Neuron (in vitro differentiated cells): ENCODE results near the gene CRY2.
"Not testable (repeated sequence)": the region's sequence is repeated elsewhere in the genome, so short reads cannot be mapped to it uniquely, and the experiment has no call there.

ENCODE experiments used
- H2AFZ ChIP-seq: one replicate; pipeline ENCODE4 v1.6.1; 2013; ENCODE audit warnings: low read depth, mild to moderate bottlenecking, inconsistent platforms, low read length, moderate library complexity
- H3K27me3 ChIP-seq: one replicate; pipeline ENCODE4 v1.6.1; 2013; ENCODE audit warnings: low read length; ENCODE audit not compliant: insufficient read depth
- H3K36me3 ChIP-seq: one replicate; pipeline ENCODE4 v1.6.1; 2013; ENCODE audit warnings: low read length; ENCODE audit not compliant: insufficient read depth
- H3K4me1 ChIP-seq: one replicate; pipeline ENCODE4 v1.6.1; 2013; ENCODE audit warnings: low read length; ENCODE audit not compliant: insufficient read depth
- H3K4me3 ChIP-seq: 2 replicates; pipeline ENCODE4 v1.5.1; 2013; ENCODE audit warnings: mild to moderate bottlenecking, low read length, moderate library complexity
- H3K9me3 ChIP-seq: one replicate; pipeline ENCODE4 v1.6.1; 2013; ENCODE audit warnings: low read length

Gene CRY2

DNA sequence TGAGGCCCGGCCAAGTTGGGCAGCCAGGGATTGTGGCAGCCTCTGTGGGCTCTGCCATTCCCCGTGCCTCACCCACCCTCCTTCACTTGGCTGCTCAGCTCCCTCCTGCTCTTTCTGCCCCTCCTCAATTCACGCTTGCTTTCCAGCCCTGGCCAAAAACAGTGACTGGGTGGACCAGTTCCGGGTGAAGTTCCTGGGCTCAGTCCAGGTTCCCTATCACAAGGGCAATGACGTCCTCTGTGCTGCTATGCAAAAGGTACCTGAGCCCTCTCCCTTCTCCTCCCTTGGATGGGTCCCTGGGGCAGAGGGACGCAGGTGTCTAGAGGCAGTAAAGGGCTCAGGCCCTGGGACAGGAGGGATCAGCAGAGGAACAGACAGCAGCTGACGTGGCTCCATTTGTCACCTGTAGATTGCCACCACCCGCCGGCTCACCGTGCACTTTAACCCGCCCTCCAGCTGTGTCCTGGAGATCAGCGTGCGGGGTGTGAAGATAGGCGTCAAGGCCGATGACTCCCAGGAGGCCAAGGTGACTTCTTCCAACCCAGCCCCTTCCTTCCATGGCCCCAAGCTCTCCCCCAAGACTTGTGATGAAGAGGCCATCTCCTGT is 57.1 kb downstream of the CRY2 start:
- Histone ChIP-seq H3K4me3 (no peak overlapping the region), H2AFZ (no peak overlapping the region), H3K27me3 (no peaks in the 10 kb centered on the region), H3K4me1 (peaks cover 16% of the 10 kb centered on the region), H3K9me3 (no peaks in the 10 kb centered on the region), H3K36me3 (peaks cover 23% of the 10 kb centered on the region)

- H2AFZ ChIP-seq: no peak overlapping the region
- peaks cover 29% of the 10 kb centered on the region for H3K36me3 ChIP-seq
- no peaks in the 10 kb centered on the region for H3K9me3 ChIP-seq
- no peak overlapping the region for H3K4me3 ChIP-seq
- no peaks in the 10 kb centered on the region for H3K27me3 ChIP-seq
- peaks cover 16% of the 10 kb centered on the region for H3K4me1 ChIP-seq
Observed at GRCh38 chr11:45905095-45905494, 57.8 kb downstream of the CRY2 start.

GRCh38 chr11:45905576-45905975 is 58.3 kb downstream of the CRY2 start:
- H3K9me3 ChIP-seq, H2AFZ ChIP-seq, H3K27me3 ChIP-seq, H3K4me3 ChIP-seq: not testable (repeated sequence)
- Histone ChIP-seq H3K36me3 (peaks cover 33% of the 10 kb centered on the region), H3K4me1 (peaks cover 13% of the 10 kb centered on the region)

- no peak overlapping the region for H3K4me3 ChIP-seq
- H3K4me1 ChIP-seq: peaks cover 7% of the 10 kb centered on the region
- no peak overlapping the region for H2AFZ ChIP-seq
- no peaks in the 10 kb centered on the region for H3K9me3 ChIP-seq
- no peaks in the 10 kb centered on the region for H3K27me3 ChIP-seq
- H3K36me3 ChIP-seq: peaks cover 39% of the 10 kb centered on the region
Observed at GRCh38 chr11:45906096-45906682, 58.9 kb downstream of the CRY2 start.

GRCh38 chr11:45906965-45907611 is 59.8 kb downstream of the CRY2 start, which contains the start of gene FREY1:
FREY1 (minus strand) TSS chr11:45907271; CDS start chr11:45907245, 26 bp downstream.
- Histone ChIP-seq H3K4me1 (no peaks in the 10 kb centered on the region), H3K27me3 (no peaks in the 10 kb centered on the region), H3K9me3 (no peaks in the 10 kb centered on the region), H3K4me3 (no peak within 1 kb of the TSS), H2AFZ (no peak within 1 kb of the TSS), H3K36me3 (peaks cover 39% of the 10 kb centered on the region)

DNA sequence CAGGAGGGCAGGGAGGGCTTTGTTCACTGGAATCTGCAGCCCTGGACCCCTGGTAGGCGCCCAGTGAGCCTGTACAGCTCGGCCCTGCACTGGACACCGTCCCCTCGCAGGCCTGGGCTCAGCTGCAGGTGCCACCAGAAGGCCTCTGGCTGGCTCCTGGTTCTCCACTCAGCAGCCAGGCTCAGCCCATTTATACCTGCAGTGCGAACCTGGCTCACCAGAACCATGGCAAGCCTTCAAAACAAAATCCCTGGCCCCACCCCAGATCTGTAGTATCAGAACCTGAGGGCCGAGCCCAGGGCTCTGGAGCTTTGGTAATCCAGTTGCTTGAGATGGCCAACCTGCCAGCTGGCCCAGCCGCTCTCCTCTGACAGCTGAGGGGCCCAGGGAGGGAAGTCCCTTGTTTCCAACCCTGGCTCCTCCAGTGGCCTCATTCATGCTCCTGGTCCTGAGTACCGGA is 60.7 kb downstream of the CRY2 start:
- Histone ChIP-seq H3K36me3 (peaks cover 37% of the 10 kb centered on the region), H3K4me1 (no peaks in the 10 kb centered on the region), H3K27me3 (no peaks in the 10 kb centered on the region), H3K4me3 (no peak overlapping the region), H3K9me3 (no peaks in the 10 kb centered on the region), H2AFZ (no peak overlapping the region)

DNA sequence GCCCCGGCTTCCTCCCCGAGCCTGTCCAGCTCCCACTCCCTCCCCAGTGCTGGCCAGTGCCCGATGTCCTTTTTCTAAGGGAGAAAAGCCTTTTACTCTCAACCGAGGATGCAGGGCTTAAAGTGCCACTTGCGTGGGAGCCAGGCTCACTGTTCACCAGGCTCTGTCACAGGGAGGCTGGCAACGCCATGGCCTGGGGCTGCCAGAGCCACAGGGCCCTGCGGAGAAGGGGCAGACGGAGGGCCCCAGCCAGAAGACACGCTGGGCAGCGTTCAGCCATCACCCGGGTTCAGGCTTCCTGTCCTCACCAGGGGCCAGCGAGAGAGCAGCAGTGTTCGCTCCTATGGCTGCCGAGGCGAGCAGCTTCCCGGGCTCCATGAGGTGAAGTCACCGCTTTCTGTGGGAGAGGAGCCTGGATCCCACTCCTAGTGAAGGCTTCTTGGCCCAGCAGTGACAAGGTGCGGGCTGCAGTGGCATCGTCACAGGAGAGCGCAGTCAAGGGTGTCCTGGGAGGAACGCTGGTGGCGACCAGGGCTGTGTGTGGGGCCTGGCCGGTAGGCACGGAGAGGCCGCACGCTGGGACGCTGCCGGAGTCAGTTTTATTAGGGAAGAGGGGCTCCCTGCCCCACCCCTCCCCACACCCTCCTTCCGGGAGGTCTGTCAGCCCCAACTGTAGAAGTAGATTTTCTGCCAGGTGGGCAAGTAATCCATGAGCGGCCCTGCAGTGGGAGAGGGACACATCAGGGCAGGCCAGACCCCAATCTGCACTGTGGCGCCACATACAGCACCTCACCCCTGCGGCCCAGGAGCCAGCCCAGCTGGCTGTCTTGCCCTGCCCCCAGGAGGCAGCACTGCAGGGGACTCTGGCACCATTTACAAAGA is 62.6 kb downstream of the CRY2 start:
- no peaks in the 10 kb centered on the region for H3K27me3 ChIP-seq
- H3K9me3 ChIP-seq: no peaks in the 10 kb centered on the region
- H2AFZ ChIP-seq: no peak overlapping the region
- H3K36me3 ChIP-seq: peaks cover 34% of the 10 kb centered on the region
- H3K4me1 ChIP-seq: no peaks in the 10 kb centered on the region
- no peak overlapping the region for H3K4me3 ChIP-seq

GRCh38 chr11:45910623-45911022 is 63.3 kb downstream of the CRY2 start:
- no peaks in the 10 kb centered on the region for H3K27me3 ChIP-seq
- peaks cover 35% of the 10 kb centered on the region for H3K36me3 ChIP-seq
- no peaks in the 10 kb centered on the region for H3K9me3 ChIP-seq
- H3K4me1 ChIP-seq: no peaks in the 10 kb centered on the region
- no peak overlapping the region for H3K4me3 ChIP-seq
- no peak overlapping the region for H2AFZ ChIP-seq

GRCh38 chr11:45913514-45913913 is 66.2 kb downstream of the CRY2 start:
- Histone ChIP-seq H3K9me3 (no peaks in the 10 kb centered on the region), H3K4me1 (peaks cover 6% of the 10 kb centered on the region), H3K36me3 (peaks cover 38% of the 10 kb centered on the region), H2AFZ (no peak overlapping the region), H3K27me3 (no peaks in the 10 kb centered on the region), H3K4me3 (no peak overlapping the region)

- no peaks in the 10 kb centered on the region for H3K9me3 ChIP-seq
- peaks cover 10% of the 10 kb centered on the region for H3K4me1 ChIP-seq
- no peak overlapping the region for H2AFZ ChIP-seq
- no peak overlapping the region for H3K4me3 ChIP-seq
- peaks cover 38% of the 10 kb centered on the region for H3K36me3 ChIP-seq
- H3K27me3 ChIP-seq: no peaks in the 10 kb centered on the region
Observed at GRCh38 chr11:45913942-45914635, 66.8 kb downstream of the CRY2 start.

- no peaks in the 10 kb centered on the region for H3K9me3 ChIP-seq
- no peak overlapping the region for H3K4me3 ChIP-seq
- peaks cover 10% of the 10 kb centered on the region for H3K4me1 ChIP-seq
- peaks cover 29% of the 10 kb centered on the region for H3K36me3 ChIP-seq
- H3K27me3 ChIP-seq: peaks cover 4% of the 10 kb centered on the region
- H2AFZ ChIP-seq: no peak overlapping the region
Observed at GRCh38 chr11:45915446-45915845, 68.2 kb downstream of the CRY2 start.

- Histone ChIP-seq H2AFZ (peak overlapping the region; percentile 80), H3K27me3 (peaks cover 22% of the 10 kb centered on the region), H3K36me3 (peaks cover 22% of the 10 kb centered on the region), H3K4me1 (peaks cover 18% of the 10 kb centered on the region), H3K9me3 (no peaks in the 10 kb centered on the region), H3K4me3 (peak overlapping the region; percentile 99)
Observed at GRCh38 chr11:45917286-45917622, 70.0 kb downstream of the CRY2 start.
